OCI-LY1 (cell line): Measurements from ENCODE around the gene LRIG1.

Source experiments
- H2AFZ ChIP-seq: fragments of 200-600 bp; sonication (generic), shearing (Covaris generic); 2 replicates; pipeline ENCODE4 v1.6.0; 2014; ENCODE audit warnings: antibody characterized with exemption, mild to moderate bottlenecking, low read length
- H3F3A ChIP-seq: fragments of 200-600 bp; sonication (generic), shearing (Covaris generic); 2 replicates; pipeline ENCODE4 v1.6.0; 2014; ENCODE audit warnings: mild to moderate bottlenecking, antibody characterized with exemption, low read length, moderate library complexity; ENCODE audit not compliant: insufficient read depth
- H3K27ac ChIP-seq: fragments of 200-600 bp; sonication (generic); 2 replicates; pipeline ENCODE4 v1.5.1; 2014; ENCODE audit warnings: low read length, mixed run types, mild to moderate bottlenecking, low read depth; ENCODE audit not compliant: poor library complexity, severe bottlenecking
- H3K27me3 ChIP-seq: fragments of 200-600 bp; sonication (generic); 2 replicates; pipeline ENCODE4 v1.6.0; 2014; ENCODE audit warnings: antibody characterized with exemption, mild to moderate bottlenecking, low read length, moderate library complexity; ENCODE audit not compliant: insufficient read depth
- H3K36me3 ChIP-seq: fragments of 200-600 bp; sonication (generic); 2 replicates; pipeline ENCODE4 v1.6.1; 2014; ENCODE audit warnings: mild to moderate bottlenecking, antibody characterized with exemption, low read length, moderate library complexity, mixed read lengths; ENCODE audit not compliant: insufficient read depth
- H3K4me1 ChIP-seq: fragments of 200-600 bp; sonication (generic); 2 replicates; pipeline ENCODE4 v1.5.1; 2014; ENCODE audit warnings: mild to moderate bottlenecking, low read length, moderate library complexity; ENCODE audit not compliant: insufficient read depth, severe bottlenecking
- H3K4me2 ChIP-seq: fragments of 200-600 bp; sonication (generic), shearing (Covaris generic); 2 replicates; pipeline ENCODE4 v1.6.1; 2014; ENCODE audit warnings: low read length
- H3K4me3 ChIP-seq: fragments of 200-600 bp; sonication (generic); 2 replicates; pipeline ENCODE4 v1.5.1; 2014; ENCODE audit warnings: low read length, low read depth, mild to moderate bottlenecking, mixed read lengths; ENCODE audit not compliant: poor library complexity, severe bottlenecking
- H3K79me2 ChIP-seq: fragments of 200-600 bp; shearing (Covaris generic); 2 replicates; pipeline ENCODE4 v1.6.1; 2016; ENCODE audit warnings: mixed run types, low read length, mixed read lengths; ENCODE audit not compliant: insufficient read depth
- H3K9ac ChIP-seq: fragments of 200-600 bp; sonication (generic), shearing (Covaris generic); 2 replicates; pipeline ENCODE4 v1.6.1; 2014; ENCODE audit warnings: mild to moderate bottlenecking, low read length, mixed read lengths
- H3K9me2 ChIP-seq: fragments of 200-600 bp; sonication (generic), shearing (Covaris generic); 2 replicates; pipeline ENCODE4 v1.6.1; 2014; ENCODE audit warnings: low read depth, mild to moderate bottlenecking, low read length, mixed read lengths
- H3K9me3 ChIP-seq: fragments of 200-600 bp; shearing (Covaris generic); 2 replicates; pipeline ENCODE4 v1.6.1; 2014; ENCODE audit warnings: low read length, mixed read lengths
- H4K20me1 ChIP-seq: fragments of 200-600 bp; sonication (generic), shearing (Covaris generic); 2 replicates; pipeline ENCODE4 v1.6.0; 2016; ENCODE audit warnings: mild to moderate bottlenecking, low read length; ENCODE audit not compliant: insufficient read depth
- CTCF ChIP-seq: fragments of 200-600 bp; sonication (generic), shearing (Covaris generic); IDR thresholded peaks from 2 replicates; pipeline ENCODE4 v1.5.1; 2017; ENCODE audit warnings: mild to moderate bottlenecking, antibody characterized with exemption, low read length, moderate library complexity, mixed read lengths
- EZH2 ChIP-seq: fragments of 200-600 bp; sonication (generic), shearing (Covaris generic); IDR thresholded peaks from 2 replicates; pipeline ENCODE4 v1.8.0; 2017; ENCODE audit warnings: borderline replicate concordance, mixed run types, mild to moderate bottlenecking, antibody characterized with exemption, low read length, moderate library complexity, mixed read lengths

LRIG1 gene

GRCh38 chr3:66415867-66416428, 84.9 kb downstream of the LRIG1 start:
- no peaks in the 10 kb centered on the region for H3K27me3 ChIP-seq
- no peaks in the 10 kb centered on the region for H3F3A ChIP-seq
- no peaks in the 10 kb centered on the region for H4K20me1 ChIP-seq
- H3K4me3 ChIP-seq = no peak overlapping the region
- H2AFZ ChIP-seq = no peak overlapping the region
- H3K9me3 ChIP-seq = no peaks in the 10 kb centered on the region
- no peaks in the 10 kb centered on the region for H3K79me2 ChIP-seq
- no peaks in the 10 kb centered on the region for H3K9me2 ChIP-seq
- no peaks in the 10 kb centered on the region for H3K4me1 ChIP-seq
- TF ChIP-seq EZH2 = no peak
- no peak for TF ChIP-seq CTCF
- H3K4me2 ChIP-seq = no peak overlapping the region
- H3K9ac ChIP-seq = no peak overlapping the region
- H3K27ac ChIP-seq = no peak overlapping the region
- no peaks in the 10 kb centered on the region for H3K36me3 ChIP-seq

- no peaks in the 10 kb centered on the region for H3K27me3 ChIP-seq
- H3K4me1 ChIP-seq = no peaks in the 10 kb centered on the region
- no peak overlapping the region for H3K9ac ChIP-seq
- H3K9me3 ChIP-seq = no peaks in the 10 kb centered on the region
- H4K20me1 ChIP-seq = no peaks in the 10 kb centered on the region
- H3K36me3 ChIP-seq = no peaks in the 10 kb centered on the region
- H3K79me2 ChIP-seq = no peaks in the 10 kb centered on the region
- H3K4me2 ChIP-seq = no peak overlapping the region
- H3K9me2 ChIP-seq = no peaks in the 10 kb centered on the region
- H2AFZ ChIP-seq = no peak overlapping the region
- no peak overlapping the region for H3K4me3 ChIP-seq
- H3K27ac ChIP-seq = no peak overlapping the region
- TF ChIP-seq CTCF = no peak
- no peak for TF ChIP-seq EZH2
- no peaks in the 10 kb centered on the region for H3F3A ChIP-seq
Measured at GRCh38 chr3:66414846-66415245, 86.0 kb downstream of the LRIG1 start.

GRCh38 chr3:66413151-66413751, 87.6 kb downstream of the LRIG1 start:
- Histone ChIP-seq H2AFZ (no peak overlapping the region), H3K9me3 (no peaks in the 10 kb centered on the region), H3K4me3 (no peak overlapping the region), H3F3A (no peaks in the 10 kb centered on the region), H3K36me3 (no peaks in the 10 kb centered on the region), H4K20me1 (no peaks in the 10 kb centered on the region), H3K27me3 (no peaks in the 10 kb centered on the region), H3K9me2 (no peaks in the 10 kb centered on the region), H3K27ac (no peak overlapping the region), H3K4me2 (no peak overlapping the region), H3K79me2 (no peaks in the 10 kb centered on the region), H3K4me1 (no peaks in the 10 kb centered on the region), H3K9ac (no peak overlapping the region)
- TF ChIP-seq EZH2 = no peak
- no peak for TF ChIP-seq CTCF
